NOMO-1 (cell line): ENCODE results near the gene EZR.

Experiments used
- DNase-seq, 2 experiments: peaks; one replicate each; lab custom pipeline; 2025; ENCODE audit not compliant: unreplicated experiment in 2 of 2; lab: John Stamatoyannopoulos, UW

The EZR gene

DNA sequence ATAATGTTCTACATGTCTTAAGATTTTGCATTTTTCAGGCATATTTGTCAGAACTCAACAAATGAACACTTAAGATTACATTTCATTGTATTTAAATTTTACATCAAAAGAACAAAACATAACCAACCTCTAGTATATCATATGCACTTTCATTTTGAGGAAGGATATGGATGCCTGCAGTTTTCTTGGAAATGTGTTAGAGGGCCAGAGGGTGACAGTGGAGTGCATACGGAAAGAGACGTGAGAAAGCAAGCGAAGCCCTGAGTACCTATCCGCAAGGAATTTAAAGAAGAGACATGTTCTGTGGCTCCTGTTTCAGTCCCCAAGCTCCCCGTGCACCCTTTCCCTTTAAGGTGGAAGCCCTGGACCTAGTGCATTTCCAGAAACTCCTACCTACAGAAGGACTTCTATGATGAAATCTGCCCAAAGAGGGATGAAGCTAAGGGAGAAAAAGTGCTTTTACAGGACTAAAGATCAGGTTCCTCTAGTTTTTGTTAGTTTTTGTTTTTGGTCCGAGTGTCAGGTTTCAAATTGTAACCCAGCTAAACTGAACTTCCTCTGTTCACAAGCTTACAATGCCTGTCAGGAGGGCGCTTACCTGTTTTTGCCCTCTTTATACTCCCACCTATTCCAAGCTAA is 38.8 kb downstream of the EZR start:
- DNase-seq, result no peak

DNA sequence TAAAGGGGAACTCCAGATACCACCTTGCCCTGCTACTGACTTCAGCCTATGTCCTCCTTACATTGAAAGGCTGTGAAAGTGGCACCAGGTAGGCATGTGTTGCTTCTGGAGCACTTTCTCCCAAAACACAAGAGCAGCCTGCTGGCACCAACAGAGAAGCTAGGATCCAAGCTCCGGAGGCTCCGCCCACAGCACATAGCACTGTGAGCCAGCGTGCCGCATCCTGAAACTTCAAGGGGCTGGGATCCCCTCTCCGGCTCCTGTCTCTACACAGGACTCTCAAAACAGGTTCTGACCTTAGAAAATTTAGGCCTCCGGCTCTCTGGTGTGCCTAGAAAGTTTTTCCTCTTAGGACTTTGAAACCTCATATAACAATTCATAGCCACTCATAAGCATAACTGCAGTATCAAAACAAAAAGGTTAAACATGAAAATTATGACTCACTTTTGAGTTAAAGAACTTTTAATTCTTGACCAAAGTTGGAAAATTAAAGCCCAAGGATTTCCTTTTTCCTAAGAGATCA is 41.1 kb downstream of the EZR start:
- DNase-seq, result no peak

DNA sequence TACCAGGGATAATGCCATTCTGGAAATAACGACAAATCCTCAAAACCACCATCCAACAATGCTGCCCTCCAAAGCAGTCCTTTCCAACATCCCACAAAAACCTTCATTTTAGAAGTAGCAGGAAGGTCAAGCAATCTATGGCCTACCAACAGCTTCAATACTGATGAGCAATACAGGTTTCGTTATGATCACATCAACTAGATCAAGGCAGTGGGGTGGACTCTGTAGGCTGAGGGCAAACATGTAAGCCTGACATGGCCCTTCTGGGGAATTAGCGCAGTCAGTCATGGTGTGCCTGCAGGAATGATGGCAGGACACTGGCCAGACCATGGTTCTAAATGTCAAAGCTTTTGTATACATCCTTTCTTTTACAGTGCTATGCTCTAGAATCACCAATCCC is 41.7 kb downstream of the EZR start:
- DNase-seq, result no peak

DNA sequence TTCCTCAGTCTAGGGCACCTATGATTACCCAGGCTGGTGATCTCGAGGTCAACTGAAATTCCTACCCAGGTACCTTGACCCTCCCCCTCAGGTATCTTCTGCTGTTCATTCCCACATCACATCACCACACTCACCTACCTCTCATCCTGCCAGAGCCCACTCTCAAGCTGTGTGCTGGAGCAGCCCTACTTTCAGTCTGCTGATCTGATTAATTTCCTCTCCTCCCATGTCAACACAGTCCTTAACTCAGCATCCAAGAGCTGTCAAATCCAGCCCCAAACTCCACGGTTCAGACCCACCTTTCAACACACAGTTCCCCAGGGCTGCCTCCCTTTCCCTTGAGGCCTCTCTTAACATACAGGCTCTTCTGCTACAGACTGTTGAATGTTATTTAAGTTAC is 42.4 kb downstream of the EZR start:
- DNase-seq, result no peak

DNA sequence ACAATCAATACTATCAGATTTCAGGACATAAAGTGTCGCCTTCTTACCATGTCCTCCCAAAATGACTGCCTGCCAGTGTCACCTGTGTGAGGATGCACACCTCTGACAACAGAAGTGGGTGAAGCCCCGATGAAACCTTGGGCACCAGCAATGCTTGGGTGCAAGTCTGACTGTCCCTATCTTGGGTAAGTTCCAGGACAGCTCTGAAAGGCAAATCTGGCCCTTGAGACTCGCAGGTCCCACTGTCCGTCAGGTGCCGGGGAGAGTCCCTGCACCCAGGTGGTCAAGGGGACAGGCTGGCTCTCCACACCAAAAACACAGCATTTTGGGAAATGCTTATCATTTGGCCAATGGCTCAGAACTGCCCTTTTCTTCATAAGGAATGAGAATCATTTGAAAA is 43.3 kb downstream of the EZR start:
- no peak for DNase-seq

DNA sequence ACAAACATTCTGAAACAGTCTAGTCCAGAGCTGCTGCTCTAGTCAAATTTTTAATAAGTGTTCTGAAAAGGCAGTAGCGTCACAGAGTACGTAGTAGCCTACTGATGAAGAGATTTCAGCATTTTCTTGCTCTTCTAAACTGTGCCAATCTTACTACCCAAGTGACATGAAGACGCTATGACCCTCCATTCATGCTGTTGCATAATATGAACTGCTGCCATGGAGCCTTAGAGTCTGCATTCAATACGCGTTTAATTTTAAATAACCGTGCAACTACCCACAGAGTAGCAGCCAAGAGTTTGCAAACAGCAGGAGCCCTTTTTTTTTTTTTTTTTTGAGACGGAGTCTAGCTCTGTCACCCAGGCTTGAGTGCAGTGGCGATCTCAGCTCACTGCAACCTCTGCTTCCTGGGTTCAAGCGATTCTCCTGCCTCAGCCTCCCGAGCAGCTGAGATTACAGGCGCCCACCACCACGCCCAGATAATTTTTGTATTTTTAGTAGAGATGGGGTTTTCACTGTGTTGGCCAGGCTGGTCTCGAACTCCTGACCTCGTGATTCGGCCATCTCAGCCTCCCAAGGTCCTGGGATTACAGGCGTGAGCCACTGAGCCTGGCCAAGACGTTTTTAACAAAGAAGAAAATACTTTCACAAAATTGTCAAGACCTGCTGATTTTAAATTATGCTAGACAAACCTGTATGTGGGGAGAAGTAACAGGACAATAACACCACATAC is 44.3 kb downstream of the EZR start:
- DNase-seq, result no peak

DNA sequence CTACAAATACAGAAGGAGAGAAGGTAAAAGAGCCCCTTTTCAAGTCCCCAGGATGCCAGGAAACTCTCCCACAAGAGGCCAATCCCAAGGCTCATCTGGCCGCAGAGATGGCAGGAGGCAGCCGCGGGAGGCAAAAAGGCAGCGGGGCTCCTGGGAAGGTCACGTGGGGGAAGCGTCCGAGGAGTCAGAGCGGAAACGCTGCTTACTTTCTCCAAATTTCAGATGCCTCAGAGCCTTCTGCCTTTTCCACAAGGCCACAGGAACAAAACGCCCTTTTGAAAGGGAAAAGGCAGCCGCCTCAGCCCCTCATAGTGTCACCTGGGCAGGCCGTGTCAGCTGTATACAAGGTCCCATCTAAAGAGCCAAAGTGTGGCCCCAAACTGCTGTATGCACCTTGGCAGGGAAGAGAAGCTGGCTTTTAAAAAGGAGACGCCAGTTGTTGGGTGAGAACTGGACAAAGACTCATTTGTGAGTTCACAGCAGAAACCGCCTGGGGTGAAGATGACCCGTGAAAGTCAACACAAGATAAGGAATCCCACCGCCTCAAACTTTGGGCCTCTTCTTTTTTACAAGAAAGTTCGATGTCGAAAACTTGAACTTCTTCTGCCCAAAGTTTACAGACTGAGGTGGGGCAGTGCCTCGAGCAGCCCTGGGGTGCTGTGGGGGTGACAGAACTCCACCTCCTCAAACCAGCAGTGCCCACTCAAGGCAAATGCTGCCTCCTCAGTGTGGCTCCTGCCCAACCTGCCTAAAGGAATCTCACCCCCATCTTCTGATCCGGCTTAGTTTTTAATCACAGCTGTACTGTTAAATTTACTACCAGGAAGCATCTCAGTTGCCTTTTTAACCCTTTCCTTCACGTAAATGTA is 45.4 kb downstream of the EZR start:
- no peak for DNase-seq

DNA sequence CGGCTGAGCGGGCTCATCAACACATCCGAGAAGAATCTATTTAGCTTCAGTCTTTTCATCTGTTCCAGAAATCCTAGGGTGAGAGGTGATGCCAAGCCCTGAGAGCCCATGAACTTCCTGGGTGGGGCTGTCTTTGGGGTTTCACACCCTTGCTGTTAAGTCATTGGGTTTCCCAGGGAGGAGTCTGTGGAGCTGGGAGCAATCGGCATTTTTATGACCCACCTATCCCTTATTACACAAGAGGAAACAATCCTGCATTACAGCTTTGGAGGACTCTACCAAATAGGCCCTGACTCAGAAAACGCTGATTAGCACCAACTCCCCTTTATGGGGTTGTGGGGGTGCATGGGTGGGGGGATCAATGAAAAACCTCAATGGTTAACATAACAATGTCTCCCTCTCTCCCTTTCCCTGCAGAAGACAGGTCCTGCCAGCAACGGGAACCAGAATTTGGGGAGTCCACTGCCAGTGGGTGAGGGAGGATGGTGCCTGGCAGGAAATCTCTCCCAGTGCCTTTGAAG is 46.3 kb downstream of the EZR start:
- no peak for DNase-seq

DNA sequence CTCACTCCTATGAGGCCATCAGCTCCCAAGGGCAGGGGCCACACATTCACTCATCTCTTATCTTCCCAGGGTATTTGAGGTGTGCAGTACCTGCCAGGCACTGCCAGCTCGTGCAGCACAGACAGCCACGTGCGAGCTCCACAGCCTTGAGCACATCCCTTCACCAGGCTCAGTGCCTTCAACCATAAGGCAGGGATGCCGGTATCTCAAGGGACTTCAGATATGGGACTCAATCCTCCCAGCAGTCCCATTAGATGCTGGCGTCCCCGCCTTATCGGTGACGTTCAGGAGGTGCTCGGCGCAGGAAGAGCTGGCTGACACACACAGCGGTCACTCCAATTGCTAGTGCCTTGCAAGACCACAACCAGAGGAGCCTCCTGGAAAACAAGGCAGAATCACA is 47.0 kb downstream of the EZR start:
- DNase-seq, result no peak

DNA sequence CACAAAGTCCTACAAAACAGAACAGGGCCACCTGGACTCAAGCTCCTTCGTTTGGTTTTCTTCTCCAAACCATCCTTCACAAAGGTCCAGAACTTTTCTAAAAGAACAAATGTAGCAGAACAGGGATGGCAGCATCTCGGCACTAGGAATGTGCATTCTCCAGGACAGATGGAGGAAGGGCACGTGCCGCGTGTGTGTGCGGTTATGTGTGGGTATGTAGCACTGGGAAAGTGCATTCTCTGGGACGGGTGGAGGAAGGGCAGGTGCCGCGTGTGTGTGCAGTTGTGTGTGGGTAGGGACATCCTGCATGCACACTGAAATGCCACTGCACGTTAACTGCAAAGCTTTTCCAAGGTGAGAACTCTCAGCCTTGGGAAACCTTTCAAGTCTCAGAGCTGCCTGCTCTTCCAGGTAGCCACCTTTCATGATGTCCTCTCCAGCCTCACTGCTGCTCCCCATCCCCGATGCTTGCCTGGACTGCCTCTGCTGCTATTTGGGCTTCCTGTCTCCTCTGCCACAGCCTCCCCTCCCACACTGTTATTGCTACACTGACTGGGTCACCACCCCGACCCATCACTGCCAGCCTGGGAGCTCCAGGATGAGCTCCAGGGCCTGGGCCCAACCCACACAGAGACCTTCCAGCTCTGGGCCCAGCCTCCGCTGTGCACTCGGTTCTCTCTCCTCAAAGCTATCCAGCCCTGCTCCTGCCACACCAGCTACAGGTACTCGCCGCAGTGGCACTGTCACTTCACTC is 47.6 kb downstream of the EZR start:
- DNase-seq, result no peak

DNA sequence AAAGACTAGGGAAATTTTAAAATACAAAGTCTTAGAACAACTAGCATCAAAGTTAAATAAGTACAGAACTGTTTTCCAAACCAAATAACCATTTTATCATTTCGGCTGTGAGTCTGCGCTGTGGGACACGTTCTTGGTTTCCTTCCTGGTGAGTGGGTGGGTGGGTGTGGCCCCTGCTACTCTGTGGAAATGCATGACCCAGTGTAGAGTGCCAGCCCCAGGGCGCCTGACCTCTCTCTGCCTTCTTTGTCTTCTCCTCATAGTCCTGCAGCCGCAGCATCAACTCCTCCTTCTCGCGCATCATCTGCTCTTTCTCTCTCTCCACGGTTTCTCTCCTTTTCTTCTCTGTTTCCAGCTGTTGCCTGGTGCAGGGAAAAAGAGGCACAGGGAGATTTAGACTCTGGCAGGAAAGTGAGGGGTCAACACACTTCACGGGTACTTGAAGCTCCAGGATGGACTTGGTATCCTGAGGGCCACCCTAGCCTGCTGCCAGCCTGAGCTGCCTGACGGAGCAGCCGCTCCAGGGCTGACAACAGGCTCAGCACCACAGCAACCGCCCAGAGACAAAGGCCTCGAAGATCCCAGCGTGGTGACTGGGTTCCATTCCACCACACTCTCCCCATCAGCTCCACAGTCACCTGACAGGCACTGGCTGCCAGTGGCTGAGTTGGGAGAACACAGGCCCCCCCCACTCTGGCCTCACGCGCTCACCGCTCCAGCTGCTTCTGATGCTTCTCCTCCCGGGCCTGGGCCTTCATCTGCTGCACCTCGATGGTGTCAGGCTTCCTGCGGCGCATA is 48.4 kb downstream of the EZR start:
- DNase-seq, result no peak

DNA sequence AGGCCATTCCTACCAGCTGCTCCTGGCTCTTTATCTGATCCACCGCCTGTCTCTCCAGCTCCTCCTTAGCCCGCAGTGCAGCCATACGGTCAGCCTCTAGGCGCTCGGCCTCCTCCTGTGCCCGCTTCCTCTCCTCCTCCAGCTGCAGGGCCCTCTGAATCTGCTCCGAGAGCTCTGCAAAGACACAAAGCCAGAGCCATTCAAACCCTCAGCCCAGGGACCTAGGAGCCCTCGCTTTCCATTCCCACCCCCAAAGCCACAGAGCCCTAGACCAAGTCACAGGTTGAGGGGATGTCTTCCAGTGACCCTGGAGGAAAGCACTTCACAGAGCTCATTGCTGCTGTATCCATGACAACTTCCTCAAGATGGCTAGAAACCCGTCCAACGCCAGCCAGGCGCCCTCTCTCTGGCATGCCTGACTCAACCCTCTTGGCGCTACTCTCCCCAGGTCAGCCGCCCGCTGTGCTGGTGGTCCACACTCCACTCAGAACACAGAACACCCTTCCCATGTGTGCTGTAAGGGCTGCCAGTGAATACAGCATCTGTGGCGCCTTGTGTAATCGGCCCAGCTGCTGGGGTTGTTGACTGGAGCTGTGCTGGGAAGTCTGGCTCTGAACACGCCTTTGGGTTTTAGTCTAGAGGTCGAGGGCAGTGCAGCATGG is 49.3 kb downstream of the EZR start:
- no peak for DNase-seq

DNA sequence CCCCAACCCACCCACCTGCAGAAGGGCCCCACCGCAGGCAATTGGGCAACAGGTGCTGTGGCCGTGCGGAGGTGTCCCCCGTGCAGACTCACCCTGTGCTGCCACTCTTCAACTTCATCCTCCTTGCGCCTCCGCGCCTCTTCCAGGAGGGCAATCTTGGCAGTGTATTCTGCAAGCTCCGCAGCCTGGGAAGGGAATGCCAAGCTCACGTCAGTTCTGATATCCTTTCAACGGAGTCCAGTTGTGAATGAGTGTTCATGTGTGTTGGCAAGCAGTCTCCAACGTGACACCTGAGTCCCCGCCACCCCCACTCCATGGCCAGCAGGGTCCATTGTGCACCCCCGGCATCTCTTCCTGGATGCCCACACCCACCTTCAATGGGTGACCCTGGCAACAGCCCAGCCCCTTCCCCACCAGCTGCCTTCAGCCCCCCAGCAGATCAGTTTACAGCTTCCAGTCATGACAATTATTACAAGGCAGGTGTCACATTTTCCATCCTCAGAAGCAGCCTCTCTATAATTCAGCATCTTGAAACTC is 49.9 kb downstream of the EZR start:
- no peak for DNase-seq

DNA sequence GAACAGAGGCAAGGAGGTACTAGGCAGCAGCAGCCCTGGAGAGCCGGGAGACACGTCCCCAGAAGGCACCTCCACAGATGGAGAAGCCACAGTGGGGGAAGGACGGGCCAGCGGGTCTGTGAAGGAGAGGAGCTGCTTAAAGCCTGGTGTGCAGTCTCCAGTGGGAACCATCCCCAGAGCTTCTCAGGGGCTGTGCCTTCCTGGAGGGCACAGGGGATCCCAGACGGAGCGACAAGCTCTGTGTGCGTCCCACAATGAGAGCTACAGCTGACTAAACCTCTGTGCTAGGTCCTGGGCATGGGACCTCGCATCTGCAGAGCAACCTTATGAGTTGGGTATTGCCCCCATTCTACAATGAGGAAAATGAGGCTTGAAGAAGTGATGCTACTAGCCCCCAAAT is 50.7 kb downstream of the EZR start:
- no peak for DNase-seq

DNA sequence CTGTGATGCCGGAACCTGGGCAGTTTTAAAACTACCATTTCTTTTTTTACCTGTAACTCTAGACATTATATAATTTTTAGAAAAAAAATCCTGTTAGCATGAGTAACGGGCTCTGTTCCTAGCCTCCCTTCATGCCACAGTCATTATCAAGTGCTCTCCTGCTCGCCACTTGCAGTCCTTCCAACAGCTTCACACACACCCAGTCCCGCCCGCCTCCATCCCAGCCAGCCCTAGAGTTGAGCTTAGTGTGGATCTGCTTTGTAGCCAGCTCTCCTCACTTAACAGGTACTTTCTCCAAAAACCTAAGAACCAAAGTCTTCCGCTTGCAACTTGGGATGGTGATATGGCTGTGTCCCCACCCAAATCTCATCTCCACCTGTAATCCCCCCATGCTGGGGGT is 51.5 kb downstream of the EZR start:
- DNase-seq, result no peak

DNA sequence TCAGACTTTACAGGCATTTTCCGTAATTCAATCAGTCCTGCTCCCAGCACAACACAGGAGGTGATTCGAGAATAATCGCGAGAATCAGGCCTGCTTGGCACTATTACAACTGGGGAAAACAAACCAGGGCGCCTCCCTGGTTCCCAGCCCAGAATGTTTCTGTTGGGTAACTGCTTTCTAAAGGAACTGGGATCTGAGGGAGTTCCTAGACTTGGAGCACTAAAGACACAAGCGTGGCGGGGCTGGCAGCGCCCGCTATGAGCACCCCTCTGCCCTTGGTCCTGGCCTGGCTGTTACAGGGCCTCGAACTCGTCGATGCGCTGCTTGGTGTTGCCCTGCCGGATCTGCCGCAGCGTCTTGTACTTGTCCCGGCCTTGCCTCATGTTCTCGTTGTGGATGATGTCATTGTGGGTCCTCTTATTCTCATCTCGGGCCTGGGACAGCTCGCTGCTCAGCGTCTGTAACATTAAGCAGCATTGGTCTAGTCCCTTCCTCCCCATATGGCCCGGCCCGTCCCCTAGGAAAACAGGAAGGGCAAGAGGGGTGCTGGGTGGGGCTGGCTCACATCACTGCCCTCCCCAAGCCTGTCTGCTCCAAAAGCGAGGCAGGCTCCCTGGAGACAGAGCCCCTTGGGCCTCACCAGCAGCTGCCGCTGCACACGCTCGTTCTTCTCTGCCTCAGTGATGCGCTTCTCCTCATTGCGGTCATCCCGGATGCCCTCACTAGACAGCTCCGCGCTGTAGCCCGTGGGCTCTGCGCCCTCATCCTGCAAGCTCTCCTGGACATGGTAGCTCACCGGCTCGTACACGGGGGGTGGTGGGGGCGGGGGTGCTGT is 52.3 kb downstream of the EZR start:
- DNase-seq, result no peak

DNA sequence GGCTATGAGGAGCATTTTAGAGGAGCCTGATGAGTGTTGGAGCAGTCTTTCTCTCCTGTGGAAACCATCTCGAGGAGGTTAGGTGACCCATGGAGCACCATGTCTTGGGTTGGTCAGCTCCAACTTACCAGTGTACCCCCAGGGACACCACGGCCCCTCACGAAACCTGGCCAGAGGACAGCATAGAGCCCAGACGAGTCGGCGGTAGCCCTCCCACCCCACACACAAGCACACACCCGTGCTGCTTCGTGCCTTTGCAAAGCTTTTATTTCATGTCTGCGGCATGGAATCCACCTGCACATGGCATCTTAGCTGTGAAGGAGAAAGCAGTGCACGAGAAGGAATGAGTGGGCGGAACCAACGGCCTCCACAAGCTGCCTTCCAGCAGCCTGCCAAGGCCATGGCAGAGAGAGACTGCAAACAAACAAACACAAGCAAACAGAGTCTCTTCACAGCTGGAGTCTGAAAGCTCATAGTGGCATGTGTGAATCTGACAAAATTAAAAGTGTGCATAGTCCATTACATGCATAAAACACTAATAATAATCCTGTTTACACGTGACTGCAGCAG is 53.6 kb downstream of the EZR start:
- DNase-seq, result no peak

DNA sequence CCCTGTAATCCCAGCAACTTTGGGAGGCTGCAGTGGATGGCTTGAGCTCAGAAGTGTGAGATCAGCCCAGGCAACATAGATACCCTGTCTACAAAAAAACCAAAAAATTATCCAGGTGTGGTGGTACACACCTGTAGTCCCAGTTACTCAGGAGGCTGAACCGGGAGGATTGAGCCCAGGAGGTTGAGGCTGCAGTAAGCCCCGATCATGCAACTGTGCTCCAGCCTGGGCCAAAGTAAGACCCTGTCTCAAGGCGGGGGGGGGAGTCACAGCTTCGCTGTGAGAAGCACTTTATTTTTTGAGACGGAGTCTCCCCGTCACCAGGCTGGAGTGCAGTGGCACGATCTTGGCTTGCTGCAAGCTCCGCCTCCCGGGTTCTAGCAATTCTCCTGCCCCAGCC is 54.2 kb downstream of the EZR start:
- no peak for DNase-seq
